Measurements from ENCODE around the gene KDM2A. TPM values are rescaled to one million over a fixed set of nuclear protein-coding genes. Genes with fewer than 3 reads are reported as not detected.
"Not testable (repeated sequence)": the region's sequence is repeated elsewhere in the genome, so short reads cannot be mapped to it uniquely, and the experiment has no call there.

KDM2A gene
- total RNA-seq, 4 donors from 2014 or later, result 48.2 to 94.9 (median 73.5) TPM

DNA sequence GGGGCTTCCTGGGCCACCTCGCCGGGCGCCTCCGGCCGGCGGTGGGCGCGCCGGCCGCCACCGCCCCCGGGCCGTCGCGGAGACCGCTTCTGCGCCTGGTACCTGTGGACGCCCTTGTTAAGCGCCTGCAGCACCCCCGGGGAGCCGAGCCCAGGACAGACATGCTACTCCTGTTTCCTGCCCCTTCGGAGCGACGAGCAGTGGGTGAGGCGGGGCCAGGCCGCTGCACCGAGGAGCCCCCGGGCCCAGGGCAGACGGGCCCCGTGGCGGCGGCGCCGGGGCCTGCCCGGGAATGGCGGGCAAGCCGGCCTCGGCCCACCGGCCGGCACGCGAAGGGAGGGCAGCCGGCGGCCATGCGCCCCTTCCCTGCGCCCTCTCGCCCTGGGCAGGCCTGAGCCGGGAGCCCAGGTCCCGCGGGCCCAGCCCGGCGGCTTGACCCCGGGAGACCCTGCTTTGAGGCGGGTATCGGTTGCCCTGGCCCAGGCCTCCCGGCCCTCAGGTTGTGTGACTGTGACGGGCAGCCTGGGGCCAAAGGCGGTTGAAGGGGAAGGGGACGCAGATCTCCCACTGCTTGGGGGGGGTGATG, 789 bp upstream of the KDM2A start:
- TF ChIP-seq, protein P1, sequence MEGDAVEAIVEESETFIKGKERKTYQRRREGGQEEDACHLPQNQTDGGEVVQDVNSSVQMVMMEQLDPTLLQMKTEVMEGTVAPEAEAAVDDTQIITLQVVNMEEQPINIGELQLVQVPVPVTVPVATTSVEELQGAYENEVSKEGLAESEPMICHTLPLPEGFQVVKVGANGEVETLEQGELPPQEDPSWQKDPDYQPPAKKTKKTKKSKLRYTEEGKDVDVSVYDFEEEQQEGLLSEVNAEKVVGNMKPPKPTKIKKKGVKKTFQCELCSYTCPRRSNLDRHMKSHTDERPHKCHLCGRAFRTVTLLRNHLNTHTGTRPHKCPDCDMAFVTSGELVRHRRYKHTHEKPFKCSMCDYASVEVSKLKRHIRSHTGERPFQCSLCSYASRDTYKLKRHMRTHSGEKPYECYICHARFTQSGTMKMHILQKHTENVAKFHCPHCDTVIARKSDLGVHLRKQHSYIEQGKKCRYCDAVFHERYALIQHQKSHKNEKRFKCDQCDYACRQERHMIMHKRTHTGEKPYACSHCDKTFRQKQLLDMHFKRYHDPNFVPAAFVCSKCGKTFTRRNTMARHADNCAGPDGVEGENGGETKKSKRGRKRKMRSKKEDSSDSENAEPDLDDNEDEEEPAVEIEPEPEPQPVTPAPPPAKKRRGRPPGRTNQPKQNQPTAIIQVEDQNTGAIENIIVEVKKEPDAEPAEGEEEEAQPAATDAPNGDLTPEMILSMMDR (IDR thresholded peaks at IDR 0.05), result no peak
- no peak for TF ChIP-seq POLR2A (IDR thresholded peaks at IDR 0.05)
- peak overlapping the region; percentile 36 to 65 for H3K4me3 ChIP-seq
- peak overlapping the region; percentile 95 to 99 for H3K27ac ChIP-seq
- H3K4me1 ChIP-seq, result peaks cover 0 to 4% of the 10 kb centered on the region in 2 donors
- H3K9me3 ChIP-seq, result no peaks in the 10 kb centered on the region
- H3K27me3 ChIP-seq, result no peaks in the 10 kb centered on the region
- intact Hi-C loops (cut with DNase I; ENCODE audit: low total_unique reads), result no loop called here
- DNase-seq, result peak; percentile 51
- H3K36me3 ChIP-seq, result no peaks in the 10 kb centered on the region

DNA sequence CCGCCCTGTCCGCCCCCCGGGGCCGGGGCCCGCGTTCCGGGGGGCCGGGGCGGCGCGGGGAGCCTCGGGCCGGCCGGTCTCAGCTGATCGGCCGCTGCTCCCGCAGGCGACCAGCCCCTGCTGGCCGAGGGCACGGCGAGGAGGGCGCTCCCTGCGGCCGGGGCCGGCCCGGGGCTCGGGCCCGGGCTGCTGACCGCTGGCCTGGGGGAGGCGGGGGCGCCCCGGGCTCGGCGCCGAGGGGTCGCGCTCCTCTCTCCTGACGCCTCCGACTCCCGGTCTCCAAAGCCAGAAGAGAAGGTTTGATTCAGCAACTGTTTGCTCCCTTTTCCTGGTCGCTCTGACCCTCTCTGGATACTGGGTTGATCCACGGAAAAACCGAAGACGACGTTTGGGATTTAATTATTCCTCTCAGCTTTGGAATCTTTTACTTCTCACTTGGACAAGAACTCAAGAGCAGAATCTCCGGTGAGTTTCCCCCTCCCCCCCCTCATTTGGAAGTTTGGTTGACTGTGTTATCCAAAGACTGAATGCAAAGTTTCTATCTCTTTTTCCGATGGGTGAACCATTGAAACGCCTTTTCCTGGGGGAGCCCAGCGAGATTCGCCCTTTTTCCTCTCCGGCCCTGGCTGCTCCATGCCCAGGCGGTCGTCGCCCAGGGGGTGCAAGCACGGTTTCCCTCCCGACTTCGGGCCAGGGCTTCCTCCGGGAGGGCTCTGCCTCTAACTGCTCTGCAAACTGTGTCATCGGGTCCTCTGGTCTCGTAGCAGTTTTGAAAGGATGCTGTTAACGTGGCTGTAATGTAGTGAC, 725 bp downstream of the KDM2A start:
- H3K27ac ChIP-seq, result peak overlapping the region; percentile 99 to 100
- peak; percentile 19 to 21 for DNase-seq
- intact Hi-C loops (cut with DNase I; ENCODE audit: low total_unique reads), result no loop called here

DNA sequence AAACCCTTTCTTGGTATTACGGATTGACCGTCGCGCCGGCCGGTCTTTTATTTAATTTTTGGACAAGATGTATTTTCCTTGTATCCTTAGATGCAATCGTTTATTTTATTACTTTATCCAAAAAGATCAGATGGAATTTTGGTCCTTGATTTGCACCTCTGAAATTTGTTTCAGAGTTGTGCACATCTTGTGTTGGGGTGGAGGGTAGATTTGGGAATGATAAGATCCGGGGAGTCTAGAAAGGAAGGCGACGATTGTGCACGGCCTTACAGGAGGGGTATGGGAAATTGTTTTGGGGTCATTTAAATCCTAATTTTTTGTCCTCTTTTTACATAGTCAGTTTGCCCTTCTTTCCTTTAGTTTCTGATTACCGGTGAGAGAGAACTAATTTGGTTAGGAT, 1.4 kb downstream of the KDM2A start:
- H3K36me3 ChIP-seq, result no peaks in the 10 kb centered on the region
- TF ChIP-seq, protein P1 (IDR thresholded peaks at IDR 0.05), result no peak
- no peak for TF ChIP-seq POLR2A (IDR thresholded peaks at IDR 0.05)
- no peaks in the 10 kb centered on the region for H3K27me3 ChIP-seq
- peaks cover 0 to 4% of the 10 kb centered on the region in 2 donors for H3K4me1 ChIP-seq
- intact Hi-C loops (cut with DNase I; ENCODE audit: low total_unique reads), result no loop called here
- DNase-seq, result no peak
- H3K27ac ChIP-seq, result peak overlapping the region; percentile 99 to 100
- peak overlapping the region; percentile 89 to 99 for H3K4me3 ChIP-seq
- H3K9me3 ChIP-seq, result no peaks in the 10 kb centered on the region

More for the DNA sequence above, 725 bp downstream of the KDM2A start:
- Histone ChIP-seq H3K9me3 (no peaks in the 10 kb centered on the region), H3K36me3 (no peaks in the 10 kb centered on the region), H3K4me3 (peak overlapping the region; percentile 89 to 99), H3K27me3 (no peaks in the 10 kb centered on the region), H3K4me1 (peaks cover 0 to 4% of the 10 kb centered on the region in 2 donors)
- TF ChIP-seq, protein P1 (IDR thresholded peaks at IDR 0.05), result peak in 1 of 4 experiments; percentile 40
- no peak for TF ChIP-seq POLR2A (IDR thresholded peaks at IDR 0.05)

DNA sequence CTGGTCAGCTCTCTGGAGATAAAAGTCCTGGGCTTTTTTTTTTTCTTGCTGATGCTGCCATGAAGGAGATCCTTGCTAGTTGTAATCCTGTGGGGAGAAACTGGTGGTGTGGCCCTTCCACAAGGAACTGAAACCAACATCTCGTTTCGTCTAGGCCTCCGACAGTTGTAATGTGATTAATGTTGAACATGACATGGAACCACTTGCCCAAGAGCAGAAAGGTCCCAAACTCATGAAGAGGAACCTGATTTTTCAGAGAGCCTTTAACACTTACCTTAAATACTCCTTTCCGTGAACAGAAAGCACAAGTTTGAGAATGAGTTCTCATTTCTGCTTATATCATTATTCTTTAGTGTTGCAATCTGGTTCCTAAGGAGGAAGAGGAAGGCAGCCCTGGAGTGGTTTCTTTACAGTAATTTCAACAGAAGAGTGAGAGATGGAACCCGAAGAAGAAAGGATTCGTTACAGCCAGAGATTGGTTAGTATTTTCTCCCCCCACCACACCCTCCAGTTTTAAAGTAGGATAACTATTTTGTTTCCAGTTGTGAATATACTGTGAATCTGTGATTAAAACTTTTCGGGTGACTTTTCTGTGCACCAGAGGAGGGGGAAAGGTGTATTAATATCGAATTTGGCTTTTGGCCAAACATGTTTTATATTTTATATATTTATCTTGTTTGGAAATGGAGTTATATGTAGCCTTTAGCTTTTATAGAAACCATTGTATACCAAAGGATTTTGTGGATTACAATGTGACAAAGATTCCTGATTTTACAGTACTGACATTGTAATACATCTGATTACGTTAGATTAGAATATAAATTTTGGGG, 2.0 kb downstream of the KDM2A start:
- peak overlapping the region; percentile 99 to 100 for H3K27ac ChIP-seq
- no peak for DNase-seq

DNA sequence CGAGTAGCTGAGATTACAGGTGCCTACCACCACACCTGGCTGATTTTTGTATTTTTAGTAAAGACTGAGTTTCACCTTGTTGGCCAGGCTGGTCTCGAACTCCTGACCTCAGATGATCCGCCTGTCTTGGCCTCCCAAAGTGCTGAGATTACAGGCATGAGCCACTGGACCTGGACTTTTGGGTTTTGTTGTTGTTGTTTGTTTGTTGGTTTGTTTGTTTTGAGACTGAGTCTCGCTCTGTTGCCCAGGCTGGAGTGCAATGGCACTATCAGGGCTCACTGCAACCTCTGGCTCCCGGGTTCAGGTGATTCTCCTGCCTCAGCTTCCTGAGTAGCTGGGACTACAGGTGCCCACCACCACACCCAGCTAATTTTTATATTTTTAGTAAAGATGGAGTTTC, 4.7 kb downstream of the KDM2A start:
- H3K4me1 ChIP-seq; DNase-seq; intact Hi-C loops (cut with DNase I; ENCODE audit: low total_unique reads); H3K9me3 ChIP-seq; H3K36me3 ChIP-seq; H3K4me3 ChIP-seq; H3K27ac ChIP-seq; H3K27me3 ChIP-seq: not testable (repeated sequence)

More for the DNA sequence above, 2.0 kb downstream of the KDM2A start:
- Histone ChIP-seq H3K27me3 (no peaks in the 10 kb centered on the region), H3K36me3 (no peaks in the 10 kb centered on the region), H3K4me3 (peak overlapping the region; percentile 89 to 99), H3K4me1 (peaks cover 0 to 4% of the 10 kb centered on the region in 2 donors), H3K9me3 (no peaks in the 10 kb centered on the region)
- intact Hi-C loops (cut with DNase I; ENCODE audit: low total_unique reads), result no loop called here
- no peak for TF ChIP-seq POLR2A (IDR thresholded peaks at IDR 0.05)
- TF ChIP-seq, protein P1 (IDR thresholded peaks at IDR 0.05), result no peak

DNA sequence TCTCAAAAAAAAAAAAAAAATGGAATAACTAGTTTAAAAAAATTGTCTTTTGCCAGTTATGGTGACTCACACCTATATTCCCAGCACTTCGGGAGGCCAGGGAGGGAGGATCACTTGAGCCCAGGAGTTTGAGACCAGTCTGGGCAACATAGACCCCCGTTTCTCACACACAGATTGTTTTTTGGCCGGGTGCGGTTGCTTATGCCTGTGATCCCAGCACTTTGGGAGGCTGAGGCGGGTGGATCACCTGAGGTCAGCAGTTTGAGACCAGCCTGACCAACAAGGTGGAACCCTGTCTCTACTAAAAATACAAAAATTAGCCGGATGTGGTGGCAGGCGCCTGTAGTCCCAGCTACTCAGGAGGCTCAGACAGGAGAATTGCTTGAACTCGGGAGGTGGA, 7.2 kb downstream of the KDM2A start:
- H3K27ac ChIP-seq; H3K36me3 ChIP-seq; H3K9me3 ChIP-seq; H3K4me1 ChIP-seq; intact Hi-C loops (cut with DNase I; ENCODE audit: low total_unique reads); H3K27me3 ChIP-seq; H3K4me3 ChIP-seq; DNase-seq: not testable (repeated sequence)

All from uterus (tissue), 4 donors.